Measurements from ENCODE around the gene SAMHD1.
A peak's percentile ranks its signal among the peaks of the same experiment; 100 is the strongest.
"Not testable (repeated sequence)": the region's sequence is repeated elsewhere in the genome, so short reads cannot be mapped to it uniquely, and the experiment has no call there.

SAMHD1 gene

GRCh38 chr20:36951979-36952738 lies 651 bp upstream of the SAMHD1 start:
- no peak for DNase-seq

GRCh38 chr20:36950414-36951197 lies 902 bp downstream of the SAMHD1 start:
- no peak for DNase-seq

GRCh38 chr20:36941401-36941835 lies 10.1 kb downstream of the SAMHD1 start:
- no peak for DNase-seq

- no peak for DNase-seq
Measured at GRCh38 chr20:36937402-36937770, 14.1 kb downstream of the SAMHD1 start.

- not testable (repeated sequence) for DNase-seq
Measured at GRCh38 chr20:36936761-36937401, 14.6 kb downstream of the SAMHD1 start.

GRCh38 chr20:36936341-36936740 lies 15.2 kb downstream of the SAMHD1 start:
- no peak for DNase-seq

- not testable (repeated sequence) for DNase-seq
Measured at GRCh38 chr20:36933571-36933970, 17.9 kb downstream of the SAMHD1 start.

- DNase-seq = no peak
Measured at GRCh38 chr20:36932476-36933426, 18.8 kb downstream of the SAMHD1 start.

GRCh38 chr20:36932067-36932466 lies 19.4 kb downstream of the SAMHD1 start:
- DNase-seq = not testable (repeated sequence)

GRCh38 chr20:36929691-36930090 lies 21.8 kb downstream of the SAMHD1 start:
- DNase-seq = no peak

- no peak for DNase-seq
Measured at GRCh38 chr20:36929290-36929689, 22.2 kb downstream of the SAMHD1 start.

GRCh38 chr20:36927704-36928103 lies 23.8 kb downstream of the SAMHD1 start:
- DNase-seq = no peak

- DNase-seq = no peak
Measured at GRCh38 chr20:36926653-36927200, 24.8 kb downstream of the SAMHD1 start.

- DNase-seq = no peak
Measured at GRCh38 chr20:36925234-36925633, 26.3 kb downstream of the SAMHD1 start.

- DNase-seq = no peak
Measured at GRCh38 chr20:36924167-36925045, 27.1 kb downstream of the SAMHD1 start.

GRCh38 chr20:36920334-36920730 lies 31.2 kb downstream of the SAMHD1 start:
- DNase-seq = no peak

GRCh38 chr20:36919715-36920333 lies 31.7 kb downstream of the SAMHD1 start:
- DNase-seq = peak; percentile 29

- DNase-seq = no peak
Measured at GRCh38 chr20:36917943-36918342, 33.6 kb downstream of the SAMHD1 start.

GRCh38 chr20:36917240-36917639 lies 34.3 kb downstream of the SAMHD1 start:
- no peak for DNase-seq

- DNase-seq = no peak
Measured at GRCh38 chr20:36916199-36916598, 35.3 kb downstream of the SAMHD1 start.

GRCh38 chr20:36908603-36909002 lies 42.9 kb downstream of the SAMHD1 start:
- no peak for DNase-seq
